Caco-2 (cell line): ENCODE data around the gene ZNF606. TPM values are rescaled to one million over a fixed set of nuclear protein-coding genes. Genes with fewer than 3 reads are reported as not detected.

Source experiments
- BruUV-seq: library from RNA; stranded (reverse); fragments of 400-500 nt; replicated peaks from 2 replicates; lab custom pipeline; 2021; lab: Mats Ljungman, UMichigan
- CTCF ChIA-PET: fragments of 300-600 bp; sonication (Branson Sonifier 250); formaldehyde crosslinking; loops from one replicate; lab custom pipeline; 2022; ENCODE audit warnings: antibody characterized with exemption; lab: Charles Lee
- POLR2A ChIA-PET: fragments of 300-600 bp; sonication (Branson Sonifier 250); formaldehyde crosslinking; loops from one replicate; lab custom pipeline; 2022; ENCODE audit warnings: antibody characterized with exemption; lab: Charles Lee
- DNase-seq, 2 experiments: peaks; one replicate each; pipeline versions ENCODE4 v3.0.0 to v3.0.0-alpha.2; 2020 to 2022
- H3K27me3 ChIP-seq: replicated peaks from 2 replicates; pipeline ENCODE4 v1.6.0; 2011; ENCODE audit warnings: low read length; ENCODE audit not compliant: control insufficient read depth, insufficient read depth
- H3K36me3 ChIP-seq: 2 replicates; pipeline ENCODE4 v1.5.1; 2011; ENCODE audit warnings: low read length; ENCODE audit not compliant: control insufficient read depth, insufficient read depth
- H3K4me1 ChIP-seq: fragments of 250-450 bp; sonication (Bioruptor Pico); 2 replicates; pipeline ENCODE4 v1.5.1; 2020; ENCODE audit warnings: mild to moderate bottlenecking
- H3K4me3 ChIP-seq: 2 replicates; pipeline ENCODE4 v1.5.1; 2011; ENCODE audit warnings: low read depth, mild to moderate bottlenecking, control low read depth, low read length
- H3K9me3 ChIP-seq: fragments of 250-450 bp; sonication (Bioruptor Pico); 2 replicates; pipeline ENCODE4 v1.5.1; 2020; ENCODE audit warnings: mild to moderate bottlenecking, moderate library complexity
- H3K27ac Mint-ChIP-seq: one replicate; pipeline ENCODE4 v1.8.0; 2022; ENCODE audit warnings: mixed read lengths; ENCODE audit not compliant: unreplicated experiment
- H3K27me3 Mint-ChIP-seq: one replicate; pipeline ENCODE4 v1.8.0; 2022; ENCODE audit warnings: mixed read lengths; ENCODE audit not compliant: insufficient read depth, unreplicated experiment
- H3K36me3 Mint-ChIP-seq: one replicate; pipeline ENCODE4 v1.8.0; 2022; ENCODE audit warnings: mild to moderate bottlenecking, mixed read lengths; ENCODE audit not compliant: insufficient read depth, unreplicated experiment
- H3K4me1 Mint-ChIP-seq: one replicate; pipeline ENCODE4 v1.8.0; 2022; ENCODE audit warnings: low read depth, mixed read lengths; ENCODE audit not compliant: unreplicated experiment
- H3K4me3 Mint-ChIP-seq: one replicate; pipeline ENCODE4 v1.8.0; 2022; ENCODE audit warnings: mild to moderate bottlenecking, moderate library complexity, mixed read lengths; ENCODE audit not compliant: unreplicated experiment
- H3K9me3 Mint-ChIP-seq: one replicate; pipeline ENCODE4 v1.8.0; 2022; ENCODE audit warnings: mixed read lengths; ENCODE audit not compliant: unreplicated experiment
- intact Hi-C: fragments of 100-400 bp; cut with micrococcal nuclease; formaldehyde crosslinking; loops from one replicate; pipeline ENCODE4 v1.10.0; 2022; ENCODE audit not compliant: unreplicated experiment
- total RNA-seq: library from RNA; stranded (reverse); gene quantifications from 2 replicates; pipeline ENCODE4 v1.2.3, GENCODE V29; 2022
- TF ChIP-seq, protein P1 (sequence below), 2 experiments: fragments of 200-600 bp in 1 of 2; IDR thresholded peaks; 1 replicate in 1 of 2; 2 replicates in 1 of 2; pipeline versions ENCODE4 v1.5.1 to v1.8.0; 2011 to 2022; ENCODE audit warnings: antibody characterized with exemption in 1 of 2, control low read depth in 1 of 2, inconsistent platforms in 1 of 2, low read depth in 1 of 2, low read length in 1 of 2, mild to moderate bottlenecking in 1 of 2, moderate library complexity in 1 of 2; ENCODE audit not compliant: insufficient read depth in 1 of 2, severe bottlenecking in 1 of 2, unreplicated experiment in 1 of 2

ZNF606 gene
- total RNA-seq, 1 experiment from 2014 or later = 13.0 TPM

DNA sequence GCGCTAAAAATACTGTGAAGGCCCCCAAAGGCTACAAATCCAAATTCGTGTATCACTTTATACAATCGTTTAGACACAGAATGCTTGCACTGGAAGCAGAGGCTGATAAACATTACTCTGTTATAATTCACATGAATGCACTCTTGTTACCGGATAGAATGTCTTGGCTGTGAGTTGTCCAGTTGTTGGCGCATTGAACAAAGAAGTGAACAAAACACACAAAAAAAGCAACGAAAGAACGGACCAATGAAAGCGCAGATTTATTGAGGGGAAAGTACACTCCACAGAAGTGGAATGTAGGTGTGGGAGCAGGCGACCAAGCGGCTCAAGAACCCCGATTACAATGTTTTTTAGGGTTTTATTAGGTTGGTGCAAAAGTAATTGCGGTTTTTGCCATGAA, 66.9 kb downstream of the ZNF606 start:
- H3K9me3 ChIP-seq = peaks cover 36% of the 10 kb centered on the region
- no peaks in the 10 kb centered on the region for H3K36me3 ChIP-seq
- BruUV-seq = no TSS peak
- TF ChIP-seq, protein P1, sequence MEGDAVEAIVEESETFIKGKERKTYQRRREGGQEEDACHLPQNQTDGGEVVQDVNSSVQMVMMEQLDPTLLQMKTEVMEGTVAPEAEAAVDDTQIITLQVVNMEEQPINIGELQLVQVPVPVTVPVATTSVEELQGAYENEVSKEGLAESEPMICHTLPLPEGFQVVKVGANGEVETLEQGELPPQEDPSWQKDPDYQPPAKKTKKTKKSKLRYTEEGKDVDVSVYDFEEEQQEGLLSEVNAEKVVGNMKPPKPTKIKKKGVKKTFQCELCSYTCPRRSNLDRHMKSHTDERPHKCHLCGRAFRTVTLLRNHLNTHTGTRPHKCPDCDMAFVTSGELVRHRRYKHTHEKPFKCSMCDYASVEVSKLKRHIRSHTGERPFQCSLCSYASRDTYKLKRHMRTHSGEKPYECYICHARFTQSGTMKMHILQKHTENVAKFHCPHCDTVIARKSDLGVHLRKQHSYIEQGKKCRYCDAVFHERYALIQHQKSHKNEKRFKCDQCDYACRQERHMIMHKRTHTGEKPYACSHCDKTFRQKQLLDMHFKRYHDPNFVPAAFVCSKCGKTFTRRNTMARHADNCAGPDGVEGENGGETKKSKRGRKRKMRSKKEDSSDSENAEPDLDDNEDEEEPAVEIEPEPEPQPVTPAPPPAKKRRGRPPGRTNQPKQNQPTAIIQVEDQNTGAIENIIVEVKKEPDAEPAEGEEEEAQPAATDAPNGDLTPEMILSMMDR (IDR thresholded peaks at IDR 0.05; ENCODE audit: insufficient read depth in 1 of 2, low read depth in 1 of 2, low read length in 1 of 2, severe bottlenecking in 1 of 2, unreplicated experiment in 1 of 2) = no peak
- ChIA-PET POLR2A (no interaction called here), CTCF (no interaction called here)
- Mint-ChIP-seq H3K27ac (no peak overlapping the region), H3K4me1 (no peaks in the 10 kb centered on the region), H3K4me3 (no peak overlapping the region), H3K36me3 (no peaks in the 10 kb centered on the region), H3K9me3 (peaks cover 49% of the 10 kb centered on the region), H3K27me3 (no peaks in the 10 kb centered on the region)
- H3K4me1 ChIP-seq = no peaks in the 10 kb centered on the region
- H3K27me3 ChIP-seq = no peaks in the 10 kb centered on the region
- H3K4me3 ChIP-seq = no peak overlapping the region
- intact Hi-C loops = no loop called here
- DNase-seq = no peak

- ChIA-PET CTCF (no interaction called here), POLR2A (no interaction called here)
- Mint-ChIP-seq H3K4me1 (no peaks in the 10 kb centered on the region), H3K4me3 (no peak within 1 kb of the TSS), H3K36me3 (no peaks in the 10 kb centered on the region), H3K27ac (no peak within 1 kb of the TSS), H3K9me3 (peaks cover 48% of the 10 kb centered on the region), H3K27me3 (no peaks in the 10 kb centered on the region)
- TF ChIP-seq, protein P1 (IDR thresholded peaks at IDR 0.05; ENCODE audit: insufficient read depth in 1 of 2, low read depth in 1 of 2, low read length in 1 of 2, severe bottlenecking in 1 of 2, unreplicated experiment in 1 of 2) = no peak
- intact Hi-C loops = no loop called here
- DNase-seq = no peak
- Histone ChIP-seq H3K36me3 (no peaks in the 10 kb centered on the region), H3K4me1 (no peaks in the 10 kb centered on the region), H3K27me3 (no peaks in the 10 kb centered on the region), H3K4me3 (no peak within 1 kb of the TSS), H3K9me3 (peaks cover 43% of the 10 kb centered on the region)
- no TSS peak for BruUV-seq
These were observed 67.6 kb downstream of the ZNF606 start, which contains the start of gene ZNF418 for GRCh38 chr19:57934820-57935665. Gene ZNF418 (minus strand): TSS chr19:57935402. CDS start chr19:57933822, 1,580 bp downstream.

DNA sequence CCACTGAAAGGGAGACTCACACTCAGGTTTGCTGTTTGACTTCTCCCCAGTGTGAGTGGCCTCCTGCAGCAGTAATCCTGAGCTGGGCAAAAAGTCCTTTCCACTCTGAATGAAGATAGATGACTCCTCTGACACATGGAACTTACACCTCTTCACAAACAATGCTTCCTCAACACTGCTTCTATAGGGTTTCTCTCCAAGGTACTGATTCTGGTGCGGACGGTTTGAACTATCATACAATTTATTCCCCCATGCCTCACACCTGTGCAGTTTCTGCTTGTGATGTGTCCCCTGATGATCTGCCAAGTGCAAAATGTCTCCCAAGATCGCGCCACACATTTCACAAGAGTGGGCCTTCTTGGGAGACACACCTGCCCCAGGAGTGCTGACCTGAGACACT, 75.0 kb downstream of the ZNF606 start:
- intact Hi-C loops = no loop called here
- BruUV-seq = no TSS peak
- Mint-ChIP-seq H3K9me3 (peaks cover 20% of the 10 kb centered on the region), H3K27me3 (no peaks in the 10 kb centered on the region), H3K4me1 (no peaks in the 10 kb centered on the region), H3K27ac (no peak overlapping the region), H3K36me3 (no peaks in the 10 kb centered on the region), H3K4me3 (no peak overlapping the region)
- ChIA-PET POLR2A (no interaction called here), CTCF (no interaction called here)
- no peaks in the 10 kb centered on the region for H3K27me3 ChIP-seq
- H3K4me3 ChIP-seq = no peak overlapping the region
- peaks cover 32% of the 10 kb centered on the region for H3K9me3 ChIP-seq
- no peak for DNase-seq
- H3K4me1 ChIP-seq = no peaks in the 10 kb centered on the region
- TF ChIP-seq, protein P1 (IDR thresholded peaks at IDR 0.05; ENCODE audit: insufficient read depth in 1 of 2, low read depth in 1 of 2, low read length in 1 of 2, severe bottlenecking in 1 of 2, unreplicated experiment in 1 of 2) = no peak
- no peaks in the 10 kb centered on the region for H3K36me3 ChIP-seq

Other genes with a start within 250 kb of the ZNF606 start
- 6.2 and 9.1 TPM in 2 replicates for gene ZNF586, start 233.1 kb downstream of the ZNF606 start, total RNA-seq
- gene ZNF552, start 187.9 kb downstream of the ZNF606 start, total RNA-seq = 38.6 and 48.2 TPM in 2 replicates
- 32.5 and 35.4 TPM in 2 replicates for gene ZNF587B, start 172.5 kb downstream of the ZNF606 start, total RNA-seq
- 70.5 and 78.0 TPM in 2 replicates for gene ZNF587, start 153.0 kb downstream of the ZNF606 start, total RNA-seq
- 8.3 and 9.4 TPM in 2 replicates for gene ZNF814, start 113.8 kb downstream of the ZNF606 start, total RNA-seq
- gene ZNF417, start 86.2 kb downstream of the ZNF606 start, total RNA-seq = 16.6 and 19.2 TPM in 2 replicates
- gene ZNF418, start 67.4 kb downstream of the ZNF606 start, total RNA-seq = 0.50 and 0.51 TPM in 2 replicates
- gene ZNF256, start 55.1 kb downstream of the ZNF606 start, total RNA-seq = 1.5 and 1.9 TPM in 2 replicates
- 0.45 TPM in 1 of 2 replicates, not detected in the other for gene C19orf18, start 28.3 kb downstream of the ZNF606 start, total RNA-seq
- not detected in 2 replicates for gene ZSCAN1, start 31.2 kb upstream of the ZNF606 start, total RNA-seq
- gene ZNF135, start 56.5 kb upstream of the ZNF606 start, total RNA-seq = not detected in 2 replicates
- not detected in 2 replicates for gene ZSCAN18, start 95.4 kb upstream of the ZNF606 start, total RNA-seq
- 4.4 and 5.4 TPM in 2 replicates for gene ZNF329, start 148.0 kb upstream of the ZNF606 start, total RNA-seq
- 19.9 and 21.6 TPM in 2 replicates for gene ZNF274, start 180.2 kb upstream of the ZNF606 start, total RNA-seq
- 48.7 and 53.8 TPM in 2 replicates for gene ZNF544, start 226.1 kb upstream of the ZNF606 start, total RNA-seq